GM23338 (cell line): ENCODE data around the gene RPTOR. TPM values are rescaled to one million over a fixed set of nuclear protein-coding genes. Genes with fewer than 3 reads are reported as not detected.

Experiments
- ATAC-seq: fragments of 200-7000 bp; cut with Tn5 transposase; 3 replicates; pipeline ENCODE4 v1.9.1; 2020
- DNase-seq: peaks from one replicate; pipeline ENCODE4 v3.0.0-alpha.2; 2015; ENCODE audit warnings: low spot score
- H2AFZ ChIP-seq: fragments of 200-600 bp; sonication (generic); 2 replicates; pipeline ENCODE4 v1.8.0; 2016; ENCODE audit warnings: antibody characterized with exemption, mild to moderate bottlenecking, moderate library complexity
- H3F3A ChIP-seq: fragments of 200-600 bp; sonication (generic); replicated peaks from 2 replicates; pipeline ENCODE4 v1.8.0; 2017; ENCODE audit warnings: antibody characterized with exemption, mixed run types, low read depth
- H3K27ac ChIP-seq: fragments of 200-600 bp; sonication (generic); 2 replicates; pipeline ENCODE4 v1.6.1; 2016; ENCODE audit warnings: low read depth
- H3K27me3 ChIP-seq: fragments of 200-600 bp; sonication (generic); 2 replicates; pipeline ENCODE4 v1.8.0; 2016; ENCODE audit warnings: mild to moderate bottlenecking, mixed run types, moderate library complexity; ENCODE audit not compliant: insufficient read depth
- H3K36me3 ChIP-seq: fragments of 200-600 bp; sonication (generic); 2 replicates; pipeline ENCODE4 v1.8.0; 2016; ENCODE audit warnings: mild to moderate bottlenecking; ENCODE audit not compliant: insufficient read depth
- H3K4me1 ChIP-seq: fragments of 200-600 bp; sonication (generic); 2 replicates; pipeline ENCODE4 v1.8.0; 2016; ENCODE audit warnings: mild to moderate bottlenecking, moderate library complexity; ENCODE audit not compliant: insufficient read depth
- H3K4me2 ChIP-seq: fragments of 200-600 bp; sonication (generic); 2 replicates; pipeline ENCODE4 v1.7.1; 2017; ENCODE audit warnings: mixed run types
- H3K4me3 ChIP-seq: fragments of 200-600 bp; sonication (generic); 2 replicates; pipeline ENCODE4 v1.6.1; 2016; ENCODE audit warnings: mixed run types
- H3K79me2 ChIP-seq: fragments of 200-600 bp; sonication (generic); replicated peaks from 2 replicates; pipeline ENCODE4 v1.8.0; 2017; ENCODE audit warnings: mild to moderate bottlenecking; ENCODE audit not compliant: insufficient read depth
- H3K9me2 ChIP-seq: fragments of 200-600 bp; sonication (generic); 2 replicates; pipeline ENCODE4 v1.8.0; 2017; ENCODE audit not compliant: insufficient read depth
- H4K20me1 ChIP-seq: fragments of 200-600 bp; sonication (generic); replicated peaks from 2 replicates; pipeline ENCODE4 v1.8.0; 2017; ENCODE audit warnings: mild to moderate bottlenecking; ENCODE audit not compliant: insufficient read depth
- H3K27ac Mint-ChIP-seq: 2 replicates; pipeline ENCODE4 v1.8.0; 2020; ENCODE audit warnings: inconsistent platforms, mild to moderate bottlenecking, moderate library complexity, mixed read lengths
- H3K27me3 Mint-ChIP-seq: 3 replicates; pipeline ENCODE4 v1.8.0; 2022; ENCODE audit warnings: low read depth, mild to moderate bottlenecking, moderate library complexity, mixed read lengths, inconsistent platforms; ENCODE audit not compliant: insufficient read depth, poor library complexity
- H3K36me3 Mint-ChIP-seq: 3 replicates; pipeline ENCODE4 v1.8.0; 2021; ENCODE audit warnings: low read depth, mild to moderate bottlenecking, inconsistent platforms, moderate library complexity, mixed read lengths
- H3K4me1 Mint-ChIP-seq: 3 replicates; pipeline ENCODE4 v1.8.0; 2020; ENCODE audit warnings: mild to moderate bottlenecking, inconsistent platforms, mixed read lengths
- H3K4me3 Mint-ChIP-seq: 3 replicates; pipeline ENCODE4 v1.8.0; 2021; ENCODE audit warnings: moderate library complexity, mild to moderate bottlenecking, inconsistent platforms, mixed read lengths
- H3K9me3 Mint-ChIP-seq: 3 replicates; pipeline ENCODE4 v1.8.0; 2020; ENCODE audit warnings: moderate library complexity, mild to moderate bottlenecking, inconsistent platforms, mixed read lengths
- CREB1 ChIP-seq: fragments of 250-450 bp; sonication (Bioruptor Pico); IDR thresholded peaks from 2 replicates; pipeline ENCODE4 v1.5.0; 2020; ENCODE audit warnings: low read depth, mild to moderate bottlenecking, moderate library complexity
- ETS1 ChIP-seq: IDR thresholded peaks from 2 replicates; pipeline ENCODE4 v1.6.1; 2016; ENCODE audit warnings: antibody characterized with exemption
- EZH2 ChIP-seq: fragments of 200-600 bp; sonication (generic); IDR thresholded peaks from one replicate; pipeline ENCODE4 v1.8.0; 2017; ENCODE audit warnings: antibody characterized with exemption, mild to moderate bottlenecking, low read depth; ENCODE audit not compliant: unreplicated experiment
- EZH2phosphoT487 ChIP-seq: fragments of 200-600 bp; sonication (generic); IDR thresholded peaks from one replicate; pipeline ENCODE4 v1.8.1; 2018; ENCODE audit warnings: antibody characterized with exemption; ENCODE audit not compliant: unreplicated experiment
- JUNB ChIP-seq: IDR thresholded peaks from one replicate; pipeline ENCODE4 v1.6.1; 2016; ENCODE audit warnings: antibody characterized with exemption; ENCODE audit not compliant: unreplicated experiment
- NANOG ChIP-seq: IDR thresholded peaks from 2 replicates; pipeline ENCODE4 v1.6.1; 2016; ENCODE audit warnings: antibody characterized with exemption, borderline replicate concordance
- POLR2AphosphoS5 ChIP-seq: IDR thresholded peaks from 2 replicates; pipeline ENCODE4 v1.6.1; 2016; ENCODE audit warnings: antibody characterized with exemption, low read depth
- STAT1 ChIP-seq: IDR thresholded peaks from one replicate; pipeline ENCODE4 v1.6.1; 2016; ENCODE audit warnings: antibody characterized with exemption; ENCODE audit not compliant: unreplicated experiment
- ZNF331 ChIP-seq: fragments of 250-450 bp; sonication (Bioruptor Pico); IDR thresholded peaks from 2 replicates; pipeline ENCODE4 v1.5.0; 2020; ENCODE audit warnings: low read depth, mild to moderate bottlenecking, moderate library complexity
- ZNF462 ChIP-seq: fragments of 250-450 bp; sonication (Bioruptor Pico); IDR thresholded peaks from 2 replicates; pipeline ENCODE4 v1.5.0; 2020; ENCODE audit warnings: mild to moderate bottlenecking, moderate library complexity
- polyA plus RNA-seq: library from polyadenylated mRNA; unstranded; fragments of >200 nt; fragmentation: Nextera tagmentation; extraction: Ambion mirVana; gene quantifications from 2 replicates; pipeline ENCODE4 v1.2.1, GENCODE V29; 2016
- total RNA-seq: library from RNA; depleted of rRNA; stranded (reverse); fragments of >200 nt; shearing (Covaris generic); gene quantifications from 2 replicates; pipeline ENCODE4 v1.2.3, GENCODE V29; 2014
- TF ChIP-seq, protein P1 (sequence below), 2 experiments: fragments of 200-600 bp in 1 of 2; sonication (generic) in 1 of 2; conservative IDR thresholded peaks; 2 replicates each; pipeline versions ENCODE4 v1.5.1 to v1.6.1; 2016 to 2017; ENCODE audit warnings: antibody characterized with exemption in 2 of 2, low read depth in 2 of 2, mild to moderate bottlenecking in 2 of 2, moderate library complexity in 1 of 2
- TF ChIP-seq, protein P2 (sequence below): IDR thresholded peaks from one replicate; pipeline ENCODE4 v1.6.1; 2018; ENCODE audit warnings: antibody characterized with exemption; ENCODE audit not compliant: unreplicated experiment

Gene RPTOR
- total and polyA plus RNA-seq, 2 experiments from 2014 or later, result 9.5 to 38.0 TPM

DNA sequence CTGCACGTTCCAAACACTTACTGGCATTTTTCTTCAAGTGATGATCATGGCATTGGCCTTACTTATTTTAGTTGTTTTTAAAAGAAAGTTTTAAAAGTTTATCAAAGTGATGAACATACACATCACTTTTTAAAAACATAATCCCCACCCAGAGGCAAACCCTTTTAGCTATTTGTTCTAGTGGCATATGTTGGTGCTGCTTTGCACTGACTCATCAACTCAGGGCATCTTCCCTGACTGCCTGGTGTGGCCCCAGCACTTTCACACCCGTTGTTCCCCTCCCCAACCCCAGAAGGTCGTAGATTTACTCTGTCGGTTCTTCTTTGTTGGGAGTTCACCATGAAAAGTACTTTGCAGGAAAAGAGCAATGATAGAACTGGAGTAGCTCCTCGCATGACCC lies 161.3 kb downstream of the RPTOR start (continued):
- TF ChIP-seq ZNF331 (no peak), NANOG (no peak)

GRCh38 chr17:80706463-80706867 lies 161.8 kb downstream of the RPTOR start:
- no peak overlapping the region for H3K4me3 ChIP-seq
- ATAC-seq (peak; percentile 27), DNase-seq (peak; percentile 63)
- H3K27me3 ChIP-seq, result no peaks in the 10 kb centered on the region
- no peaks in the 10 kb centered on the region; the same call in 1 of the 2 replicates for H3F3A ChIP-seq
- no peak overlapping the region for H2AFZ ChIP-seq
- Mint-ChIP-seq H3K36me3 (peaks cover 5% of the 10 kb centered on the region; the same call in 1 of the 3 replicates), H3K27ac (peak overlapping the region; percentile 63), H3K4me3 (no peak overlapping the region), H3K9me3 (no peaks in the 10 kb centered on the region), H3K27me3 (peaks cover 7% of the 10 kb centered on the region), H3K4me1 (peaks cover 46% of the 10 kb centered on the region)
- 0 out of 2 replicates have a peak, but pooled peaks cover 4% of the 10 kb centered on the region for H4K20me1 ChIP-seq
- no peaks in the 10 kb centered on the region for H3K36me3 ChIP-seq
- H3K9me2 ChIP-seq, result no peaks in the 10 kb centered on the region
- H3K79me2 ChIP-seq, result peaks cover 56% of the 10 kb centered on the region
- TF ChIP-seq STAT1 (no peak), ZNF462 (CRISPR knock-in tag) (no peak), POLR2AphosphoS5 (no peak), EZH2 (no peak), EZH2phosphoT487 (no peak), ZNF331 (no peak), ETS1 (no peak), CREB1 (CRISPR knock-in tag) (no peak), JUNB (no peak)
- TF ChIP-seq, protein P1, sequence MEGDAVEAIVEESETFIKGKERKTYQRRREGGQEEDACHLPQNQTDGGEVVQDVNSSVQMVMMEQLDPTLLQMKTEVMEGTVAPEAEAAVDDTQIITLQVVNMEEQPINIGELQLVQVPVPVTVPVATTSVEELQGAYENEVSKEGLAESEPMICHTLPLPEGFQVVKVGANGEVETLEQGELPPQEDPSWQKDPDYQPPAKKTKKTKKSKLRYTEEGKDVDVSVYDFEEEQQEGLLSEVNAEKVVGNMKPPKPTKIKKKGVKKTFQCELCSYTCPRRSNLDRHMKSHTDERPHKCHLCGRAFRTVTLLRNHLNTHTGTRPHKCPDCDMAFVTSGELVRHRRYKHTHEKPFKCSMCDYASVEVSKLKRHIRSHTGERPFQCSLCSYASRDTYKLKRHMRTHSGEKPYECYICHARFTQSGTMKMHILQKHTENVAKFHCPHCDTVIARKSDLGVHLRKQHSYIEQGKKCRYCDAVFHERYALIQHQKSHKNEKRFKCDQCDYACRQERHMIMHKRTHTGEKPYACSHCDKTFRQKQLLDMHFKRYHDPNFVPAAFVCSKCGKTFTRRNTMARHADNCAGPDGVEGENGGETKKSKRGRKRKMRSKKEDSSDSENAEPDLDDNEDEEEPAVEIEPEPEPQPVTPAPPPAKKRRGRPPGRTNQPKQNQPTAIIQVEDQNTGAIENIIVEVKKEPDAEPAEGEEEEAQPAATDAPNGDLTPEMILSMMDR (conservative IDR thresholded peaks at IDR 0.05; ENCODE audit: low read depth in 2 of 2), result no peak
- TF ChIP-seq, protein P2, sequence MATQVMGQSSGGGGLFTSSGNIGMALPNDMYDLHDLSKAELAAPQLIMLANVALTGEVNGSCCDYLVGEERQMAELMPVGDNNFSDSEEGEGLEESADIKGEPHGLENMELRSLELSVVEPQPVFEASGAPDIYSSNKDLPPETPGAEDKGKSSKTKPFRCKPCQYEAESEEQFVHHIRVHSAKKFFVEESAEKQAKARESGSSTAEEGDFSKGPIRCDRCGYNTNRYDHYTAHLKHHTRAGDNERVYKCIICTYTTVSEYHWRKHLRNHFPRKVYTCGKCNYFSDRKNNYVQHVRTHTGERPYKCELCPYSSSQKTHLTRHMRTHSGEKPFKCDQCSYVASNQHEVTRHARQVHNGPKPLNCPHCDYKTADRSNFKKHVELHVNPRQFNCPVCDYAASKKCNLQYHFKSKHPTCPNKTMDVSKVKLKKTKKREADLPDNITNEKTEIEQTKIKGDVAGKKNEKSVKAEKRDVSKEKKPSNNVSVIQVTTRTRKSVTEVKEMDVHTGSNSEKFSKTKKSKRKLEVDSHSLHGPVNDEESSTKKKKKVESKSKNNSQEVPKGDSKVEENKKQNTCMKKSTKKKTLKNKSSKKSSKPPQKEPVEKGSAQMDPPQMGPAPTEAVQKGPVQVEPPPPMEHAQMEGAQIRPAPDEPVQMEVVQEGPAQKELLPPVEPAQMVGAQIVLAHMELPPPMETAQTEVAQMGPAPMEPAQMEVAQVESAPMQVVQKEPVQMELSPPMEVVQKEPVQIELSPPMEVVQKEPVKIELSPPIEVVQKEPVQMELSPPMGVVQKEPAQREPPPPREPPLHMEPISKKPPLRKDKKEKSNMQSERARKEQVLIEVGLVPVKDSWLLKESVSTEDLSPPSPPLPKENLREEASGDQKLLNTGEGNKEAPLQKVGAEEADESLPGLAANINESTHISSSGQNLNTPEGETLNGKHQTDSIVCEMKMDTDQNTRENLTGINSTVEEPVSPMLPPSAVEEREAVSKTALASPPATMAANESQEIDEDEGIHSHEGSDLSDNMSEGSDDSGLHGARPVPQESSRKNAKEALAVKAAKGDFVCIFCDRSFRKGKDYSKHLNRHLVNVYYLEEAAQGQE, result no peak
- 0 out of 2 replicates have a peak overlapping the region, but pooled peaks have one; percentile 1 for H3K4me2 ChIP-seq
- peak overlapping the region; percentile 84 for H3K27ac ChIP-seq
- peaks cover 32% of the 10 kb centered on the region for H3K4me1 ChIP-seq
